Endometrium (tissue), 2 donors: ENCODE results near the gene SAMD1.

Experiments
- FAIRE-seq: peaks from 2 replicates; lab custom pipeline; 2012; peaks lifted over from hg19 to GRCh38; lab: Jason Lieb, UNC
- donor health status: control.
- donor health status: control.

The SAMD1 gene

GRCh38 chr19:14090509-14091080, at the start of gene SAMD1:
Gene SAMD1, minus strand, starts transcription at chr19:14090751.
- FAIRE-seq: no peak

GRCh38 chr19:14139944-14140343, 49.4 kb upstream of the SAMD1 start:
- FAIRE-seq: no peak

- no peak for FAIRE-seq
These were observed 48.2 kb upstream of the SAMD1 start for GRCh38 chr19:14138576-14139265.

GRCh38 chr19:14136509-14137281, 46.1 kb upstream of the SAMD1 start, which contains the start of gene ASF1B:
Gene ASF1B, minus strand, starts transcription at chr19:14136589. Its CDS starts 133 bp downstream, at chr19:14136456.
- FAIRE-seq: peak; percentile 96

GRCh38 chr19:14135985-14136508, 45.5 kb upstream of the SAMD1 start:
- no peak for FAIRE-seq

- FAIRE-seq: no peak
These were observed 44.8 kb upstream of the SAMD1 start for GRCh38 chr19:14135355-14135754.

GRCh38 chr19:14127929-14128509, 37.5 kb upstream of the SAMD1 start:
- FAIRE-seq: no peak

- FAIRE-seq: no peak
These were observed 36.6 kb upstream of the SAMD1 start for GRCh38 chr19:14127176-14127575.

- FAIRE-seq: no peak
These were observed 32.4 kb upstream of the SAMD1 start for GRCh38 chr19:14122924-14123323.

- FAIRE-seq: no peak
These were observed 29.9 kb upstream of the SAMD1 start for GRCh38 chr19:14120497-14120780.

- FAIRE-seq: no peak
These were observed 29.3 kb upstream of the SAMD1 start for GRCh38 chr19:14119644-14120496.

- no peak for FAIRE-seq
These were observed 28.6 kb upstream of the SAMD1 start for GRCh38 chr19:14119146-14119545.

- no peak for FAIRE-seq
These were observed 27.9 kb upstream of the SAMD1 start for GRCh38 chr19:14118165-14119051.

GRCh38 chr19:14117668-14118164, 27.2 kb upstream of the SAMD1 start, which contains the start of gene PRKACA:
Gene PRKACA, minus strand, starts transcription at chr19:14117762. Its CDS starts 215 bp downstream, at chr19:14117547.
- no peak for FAIRE-seq

GRCh38 chr19:14116918-14117578, 26.5 kb upstream of the SAMD1 start:
- no peak for FAIRE-seq

- no peak for FAIRE-seq
These were observed 26.0 kb upstream of the SAMD1 start for GRCh38 chr19:14116525-14116917.

GRCh38 chr19:14115756-14116155, 25.2 kb upstream of the SAMD1 start:
- no peak for FAIRE-seq

GRCh38 chr19:14114854-14115253, 24.3 kb upstream of the SAMD1 start:
- FAIRE-seq: no peak

GRCh38 chr19:14114439-14114838, 23.9 kb upstream of the SAMD1 start:
- FAIRE-seq: no peak
